Stimulated activated CD4-positive, alpha-beta T cell treated with anti-CD3 and anti-CD28 coated beads, Interleukin-4, amount 100 ng/mL, for 24 hours (primary cell): Measurements from ENCODE around the gene HPCAL1.

Experiments used
- DNase-seq: peaks from one replicate; pipeline ENCODE4 v3.0.0-alpha.2; 2020

Gene HPCAL1

DNA sequence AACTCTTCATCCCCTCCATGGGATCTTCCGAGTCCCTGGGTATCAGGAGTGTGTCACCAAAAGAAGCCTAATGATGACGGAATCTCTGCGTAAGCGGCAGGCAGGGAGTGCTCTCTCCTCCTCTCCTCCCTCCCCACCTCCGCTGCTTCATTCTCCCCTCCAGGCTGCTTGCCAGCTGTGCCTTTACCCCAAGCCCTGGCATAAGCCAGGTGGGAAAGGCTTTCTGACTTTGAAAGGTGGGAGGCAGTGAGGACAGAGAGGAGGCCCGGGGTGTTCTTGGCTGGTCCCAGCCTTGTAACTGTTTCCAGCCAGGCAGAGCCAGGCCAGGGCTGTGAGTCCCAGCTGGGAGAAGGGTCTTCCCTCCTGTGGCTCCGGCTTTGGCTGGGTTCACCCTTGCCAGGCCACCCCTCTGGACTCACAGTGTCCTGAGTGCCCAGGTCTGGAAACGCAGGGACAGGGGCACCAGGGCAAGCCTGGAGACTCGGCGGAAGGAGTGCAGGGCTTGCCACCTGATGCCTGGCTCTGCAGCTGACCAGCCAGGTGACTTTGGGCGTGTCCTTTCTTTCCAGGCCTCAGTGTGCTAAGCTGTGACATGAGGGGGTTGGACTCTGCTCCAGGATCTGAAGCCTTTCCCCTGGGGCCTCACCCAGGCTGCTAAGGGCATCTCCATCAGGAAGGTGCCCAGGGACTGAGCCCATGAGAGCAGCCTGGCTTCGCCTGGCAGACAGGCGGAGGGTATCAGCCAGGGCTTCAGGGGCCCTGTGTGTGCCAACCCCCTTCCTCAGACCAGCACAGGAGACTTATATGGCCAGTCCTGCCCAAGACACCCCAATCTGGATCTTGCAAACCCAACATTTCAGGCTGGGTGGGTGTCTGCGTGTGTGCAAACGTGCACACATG, 32.7 kb upstream of the HPCAL1 start:
- DNase-seq: no peak

DNA sequence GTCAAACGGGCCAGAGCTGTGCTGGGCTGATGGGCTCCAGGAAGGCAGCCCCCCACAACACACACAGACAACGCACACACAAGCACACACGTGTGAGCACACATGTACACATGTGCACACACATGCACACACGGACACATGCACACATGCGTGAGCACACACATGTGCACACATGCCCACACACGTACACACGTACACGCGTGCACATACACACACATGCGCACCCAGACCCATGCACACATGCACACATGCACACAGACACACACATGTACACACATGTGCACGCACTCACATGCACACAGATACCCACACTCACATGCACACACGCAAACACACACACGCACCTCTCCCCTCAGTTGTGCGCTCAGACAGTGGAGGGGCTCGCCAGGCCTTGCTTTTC, 31.2 kb upstream of the HPCAL1 start:
- no peak for DNase-seq

DNA sequence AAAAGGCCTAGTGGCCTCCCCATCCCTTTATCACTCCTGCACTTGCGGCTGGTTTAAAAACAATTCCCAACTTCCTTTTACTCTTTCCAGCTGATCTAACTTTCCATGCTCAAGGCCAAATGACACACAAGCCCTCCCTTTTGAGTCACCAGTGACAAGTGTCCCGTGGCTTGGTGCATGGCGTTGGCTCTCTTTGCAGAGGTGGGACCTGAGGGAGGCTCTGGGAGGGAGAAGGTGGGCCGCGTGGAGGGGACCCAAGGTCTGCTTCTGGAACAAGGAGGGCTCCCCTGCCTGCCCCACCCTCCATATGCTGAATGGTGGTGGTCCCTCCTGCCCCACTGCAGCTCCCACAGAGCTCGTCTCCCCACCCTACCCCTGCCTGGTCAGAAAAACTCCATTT, 30.8 kb upstream of the HPCAL1 start:
- DNase-seq: no peak

DNA sequence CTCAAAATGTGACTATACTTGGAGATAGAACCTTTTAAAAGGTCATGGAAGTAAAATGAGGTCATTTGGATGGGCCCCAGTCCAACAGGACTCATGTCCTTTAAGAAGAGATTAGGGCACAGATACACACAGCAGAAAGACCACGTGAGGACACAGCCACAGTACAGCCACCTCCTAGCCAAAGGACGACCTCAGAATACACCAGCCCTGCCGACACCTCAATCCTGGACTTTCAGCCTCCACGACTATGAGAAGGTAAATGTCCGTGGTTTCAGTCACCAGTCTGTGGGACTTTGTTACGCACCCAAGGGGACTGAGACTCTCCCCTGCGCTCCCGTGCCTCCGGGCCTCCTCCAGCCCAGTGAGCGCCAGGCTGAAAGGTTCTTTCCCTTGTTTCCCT, 30.2 kb upstream of the HPCAL1 start:
- DNase-seq: no peak

DNA sequence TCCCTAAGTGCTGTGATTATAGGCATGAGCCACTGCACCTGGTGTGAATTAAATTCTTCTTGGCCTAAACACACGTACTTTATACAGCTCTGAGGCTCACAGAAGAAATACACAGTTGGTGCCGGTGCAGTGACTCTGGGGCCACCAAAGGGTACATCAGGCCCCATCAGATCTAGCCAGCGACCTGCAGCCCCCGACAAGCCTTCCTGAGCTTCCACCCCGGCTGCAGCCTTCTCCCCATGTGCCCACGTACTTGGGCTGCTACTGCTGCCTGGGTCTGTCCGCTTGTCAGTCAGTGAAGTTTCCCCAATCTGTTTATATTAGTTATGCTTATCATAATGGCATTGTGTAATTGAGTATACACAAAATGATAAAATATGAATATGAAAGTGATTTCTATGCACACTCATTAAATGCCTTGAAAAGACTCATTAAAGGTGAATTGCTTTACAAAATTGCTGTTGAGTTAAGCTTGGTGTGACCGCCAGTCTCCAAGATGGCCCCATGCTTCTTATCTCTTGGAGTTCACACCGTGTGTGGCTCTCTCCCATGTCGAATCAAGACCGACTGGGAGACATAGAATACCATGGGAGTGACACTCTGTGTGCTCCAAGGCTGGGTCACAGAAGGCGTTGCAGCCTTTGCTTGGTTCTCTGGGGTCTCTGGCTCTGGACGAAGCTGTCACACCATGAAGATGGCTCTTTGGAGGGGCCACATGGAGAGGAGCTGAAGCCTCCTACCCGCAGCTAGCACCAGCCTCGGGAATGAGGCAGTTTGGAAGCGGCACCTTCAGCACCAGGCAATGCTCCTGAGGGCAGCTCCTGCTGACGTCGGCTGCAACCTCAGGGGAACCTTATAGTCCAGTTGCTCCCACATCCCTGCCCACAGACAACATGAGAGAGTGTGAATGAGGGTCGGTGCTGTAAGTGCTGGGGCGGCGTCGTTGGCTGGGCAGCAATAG, 29.2 kb upstream of the HPCAL1 start:
- DNase-seq: no peak

DNA sequence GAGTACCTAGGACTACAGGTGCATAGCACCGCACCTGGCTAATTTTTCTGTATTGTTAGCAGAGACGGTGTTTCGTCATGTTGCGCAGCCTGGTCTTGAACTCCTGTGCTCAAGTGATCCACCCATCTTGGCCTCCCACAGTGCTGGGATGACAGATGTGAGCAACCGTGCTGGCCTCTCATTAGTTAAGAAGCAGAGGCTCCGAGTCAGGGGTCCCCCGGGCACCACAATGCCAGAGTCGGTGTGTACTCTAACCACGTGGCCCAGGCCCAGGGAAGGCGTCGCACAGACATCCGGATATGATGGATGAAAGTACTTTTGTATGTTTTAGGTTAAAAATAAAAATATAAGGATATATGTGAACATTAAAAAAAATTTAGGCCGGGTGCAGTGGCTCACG, 28.3 kb upstream of the HPCAL1 start:
- no peak for DNase-seq

DNA sequence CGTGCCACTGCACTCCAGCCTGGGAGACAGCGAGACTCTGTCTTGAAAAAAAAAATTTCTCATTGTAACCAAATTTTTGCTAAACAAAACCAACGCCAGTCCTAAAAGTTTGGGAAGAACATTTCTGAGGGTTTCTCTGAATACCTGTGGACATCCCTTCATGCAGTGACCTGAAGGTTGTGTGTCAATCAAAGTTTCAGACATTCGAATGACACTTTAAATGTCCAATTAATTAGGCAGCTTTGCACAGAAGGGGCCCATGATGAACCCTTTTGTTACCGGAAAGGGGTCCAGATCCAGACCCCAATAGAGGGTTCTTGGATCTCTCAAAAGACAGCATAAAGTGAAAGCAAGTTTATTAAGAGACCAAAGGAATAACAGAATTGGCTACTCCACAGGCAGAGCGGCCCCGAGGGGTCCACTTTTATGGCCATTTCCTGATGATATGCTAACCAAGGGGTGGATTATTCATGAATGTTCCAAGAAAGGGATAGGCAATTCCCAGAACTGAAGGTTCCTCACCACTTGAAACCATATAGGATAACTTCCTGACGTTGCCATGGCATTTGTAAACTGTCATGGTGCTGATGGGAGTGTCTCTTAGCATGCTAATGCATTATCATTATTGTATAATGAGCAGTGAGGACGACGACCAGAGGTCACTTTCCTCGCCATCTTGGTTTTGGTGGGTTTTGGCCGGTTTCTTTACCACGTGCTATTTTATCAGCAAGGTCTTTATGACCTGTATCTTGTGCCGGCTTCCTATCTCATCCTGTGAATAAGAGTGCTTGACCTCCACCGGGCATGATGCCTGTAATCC, 27.5 kb upstream of the HPCAL1 start:
- DNase-seq: no peak

DNA sequence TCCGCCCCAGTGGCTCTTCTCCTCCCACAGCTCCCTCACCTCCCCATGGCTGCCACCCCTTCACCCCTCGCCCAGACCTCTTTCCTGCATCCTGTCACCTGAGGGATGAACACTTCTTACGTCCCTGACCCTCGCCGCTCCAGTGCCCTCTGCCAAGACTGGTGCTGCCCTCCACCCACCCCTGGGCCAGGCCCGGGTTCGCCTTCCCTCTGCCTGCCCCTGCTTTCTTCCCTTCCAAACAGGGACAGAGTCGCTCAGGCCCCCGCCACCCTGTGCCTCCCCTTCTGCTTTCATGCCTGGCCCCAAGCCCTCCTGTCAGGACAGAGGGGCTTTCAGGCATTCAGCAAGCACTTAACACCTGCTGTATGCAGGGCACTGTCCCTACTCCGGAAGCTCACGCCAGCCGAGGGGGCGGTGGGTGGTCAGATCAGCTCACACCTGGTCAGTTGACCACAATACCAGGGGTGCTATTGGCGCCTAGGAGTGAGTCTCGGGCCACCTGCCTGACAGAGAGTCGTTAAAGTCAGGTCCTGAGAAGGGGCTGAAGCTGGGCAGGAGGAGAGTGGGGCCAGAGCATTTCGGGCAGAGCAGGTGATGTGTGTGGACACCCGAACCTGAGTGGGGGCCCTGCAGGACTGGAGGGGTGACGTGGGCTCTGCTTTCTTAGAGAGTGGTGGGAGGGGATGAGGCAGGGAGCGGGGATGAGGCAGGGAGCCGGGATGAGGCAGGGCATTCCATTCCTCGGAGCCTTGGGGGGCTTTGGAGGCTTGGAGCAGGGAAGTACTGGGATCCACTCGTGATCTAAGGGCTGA, 26.0 kb upstream of the HPCAL1 start:
- DNase-seq: no peak

DNA sequence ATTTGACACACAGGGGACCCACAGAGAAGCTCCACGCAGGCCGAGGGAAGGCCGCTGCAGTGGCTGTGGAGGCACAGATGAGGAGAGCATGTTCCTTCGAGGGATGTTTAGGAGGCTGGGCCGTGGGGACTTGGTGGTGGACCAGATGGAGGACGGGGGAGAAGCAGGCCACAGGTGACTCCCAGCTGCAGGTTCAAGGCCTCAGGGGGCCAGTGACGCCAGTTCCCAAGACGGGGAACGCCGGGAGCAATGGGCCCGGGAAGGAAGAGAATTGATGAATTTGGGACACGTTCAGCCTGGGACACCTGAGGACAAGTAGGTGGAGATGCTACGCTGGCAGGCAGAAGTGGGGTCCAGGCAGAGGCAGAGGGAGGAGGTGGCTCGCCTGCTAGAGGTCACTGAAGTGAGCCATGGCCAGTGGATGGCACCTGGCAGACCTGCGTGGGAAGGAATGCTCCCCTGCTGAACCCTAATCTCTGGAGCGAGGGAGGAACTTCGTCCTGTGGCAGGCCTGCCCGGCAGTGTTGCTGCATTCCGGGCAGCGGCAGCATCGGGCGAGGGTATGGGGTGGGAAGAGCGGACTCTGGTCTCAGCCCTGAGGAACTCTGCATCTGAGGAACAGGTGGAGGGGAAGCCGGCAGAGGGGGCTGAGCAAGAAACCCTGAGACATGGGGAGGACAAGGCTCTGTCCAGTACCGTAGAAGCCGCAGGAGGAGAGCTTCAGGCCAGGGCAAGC, 25.2 kb upstream of the HPCAL1 start:
- no peak for DNase-seq

DNA sequence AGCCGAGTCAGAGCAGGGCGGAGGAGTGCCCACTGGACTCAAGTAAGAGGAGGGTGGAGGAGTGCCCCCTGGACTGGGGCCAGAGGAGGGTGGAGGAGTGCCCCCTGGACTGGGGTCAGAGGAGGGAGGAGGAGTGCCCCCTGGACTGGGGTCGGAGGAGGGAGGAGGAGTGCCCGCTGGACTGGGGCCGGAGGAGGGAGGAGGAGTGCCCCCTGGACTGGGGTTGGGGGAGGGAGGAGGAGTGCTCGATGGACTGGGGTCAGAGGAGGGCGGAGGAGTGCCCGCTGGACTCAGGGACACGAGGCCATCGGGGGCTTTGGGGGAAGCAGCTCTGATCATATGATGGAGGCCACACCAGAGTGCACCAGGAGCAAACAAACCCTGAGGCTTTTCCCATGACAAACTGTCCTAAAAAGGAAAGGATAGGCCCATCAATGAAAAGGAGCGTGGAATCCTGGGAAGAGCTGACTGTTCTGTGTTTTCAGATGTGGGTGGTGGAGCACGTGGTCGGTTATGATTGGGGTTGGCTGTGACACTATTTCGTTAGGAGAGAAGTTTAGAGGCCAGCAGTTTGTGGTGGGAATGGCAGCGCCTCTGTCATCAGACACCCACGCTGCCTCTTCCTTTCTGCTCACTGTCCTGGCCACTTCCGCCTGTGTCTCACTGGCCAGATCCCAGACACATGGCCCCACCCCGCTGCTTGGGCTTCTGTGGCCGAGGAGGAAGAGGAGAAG, 24.5 kb upstream of the HPCAL1 start:
- DNase-seq: peak; percentile 35

DNA sequence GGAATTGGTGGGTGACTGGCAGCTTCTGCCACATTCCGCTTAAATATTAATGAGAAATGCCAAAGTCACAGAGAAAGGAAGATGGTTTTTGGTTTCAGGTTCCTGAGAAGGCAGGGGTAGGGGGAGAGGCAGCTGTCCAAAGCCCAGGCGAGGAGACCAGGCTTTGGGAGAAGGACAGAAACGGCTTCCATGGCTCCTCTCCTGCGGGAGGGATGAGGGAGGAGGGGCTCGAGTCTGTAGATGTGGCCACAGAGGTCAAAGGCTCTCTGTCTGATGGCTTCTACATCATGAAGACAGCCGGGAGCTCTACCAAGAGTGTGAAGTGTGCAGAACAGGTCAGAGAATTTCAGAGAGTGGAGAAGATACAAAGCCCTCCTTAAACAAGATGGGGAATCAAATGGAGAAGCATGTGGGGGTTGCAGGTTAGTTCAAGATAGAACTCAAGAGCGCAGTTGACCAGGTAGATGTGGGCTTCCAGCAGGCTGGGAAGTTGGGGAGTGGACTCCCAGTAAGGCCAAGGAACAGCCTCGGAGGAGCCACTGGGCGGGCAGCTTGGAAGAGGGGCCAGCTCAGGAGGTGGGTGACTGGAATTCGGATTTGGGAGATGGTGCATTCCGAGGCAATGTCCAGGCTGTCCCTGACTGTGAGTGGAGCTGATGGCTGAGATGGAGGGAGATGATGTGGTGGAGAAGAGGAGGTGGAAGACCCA, 23.8 kb upstream of the HPCAL1 start:
- no peak for DNase-seq

DNA sequence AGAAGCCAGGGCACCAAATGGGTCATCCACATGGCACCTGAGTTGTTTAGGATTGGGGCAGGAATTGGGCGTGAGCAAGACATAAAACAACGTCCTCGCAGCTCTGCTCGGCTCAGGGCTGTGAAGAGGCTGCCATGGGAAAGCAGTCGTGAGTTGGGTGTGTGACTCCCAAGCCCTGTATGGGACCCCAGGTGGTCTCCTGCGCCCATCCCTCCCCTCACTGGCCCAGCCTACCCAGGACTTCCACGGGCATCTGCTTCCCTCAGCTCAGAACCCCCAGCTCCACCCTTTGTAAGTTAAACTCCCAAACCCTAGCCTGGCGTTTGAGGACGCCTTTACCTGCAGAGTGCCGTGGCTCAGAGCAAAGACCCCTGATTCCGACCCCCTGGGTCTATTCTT, 23.2 kb upstream of the HPCAL1 start:
- DNase-seq: no peak

DNA sequence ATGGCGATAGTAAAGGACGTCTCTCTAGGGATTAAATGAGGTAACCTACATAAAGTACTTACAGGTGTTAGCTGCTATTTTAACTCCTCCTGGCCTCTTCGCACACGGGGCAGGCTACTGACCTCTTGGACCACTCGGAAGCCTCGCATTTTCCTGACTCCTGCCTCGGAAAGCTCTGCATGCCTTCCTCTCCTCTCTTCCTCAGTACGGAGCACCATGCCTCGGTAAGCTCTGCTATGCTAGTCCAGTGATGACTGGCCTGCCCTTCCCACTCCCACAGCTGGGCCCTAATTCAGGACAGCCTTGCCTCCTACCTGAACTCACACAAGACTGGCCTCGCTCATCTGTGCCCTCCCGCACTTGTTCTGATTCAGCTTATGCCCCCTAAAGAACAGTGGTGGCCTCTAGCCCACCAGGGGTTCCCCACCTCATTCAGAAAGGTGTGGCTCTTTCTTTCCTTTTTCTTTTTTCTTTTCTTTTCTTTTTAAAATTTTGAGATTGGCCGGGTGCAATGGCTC, 22.7 kb upstream of the HPCAL1 start:
- DNase-seq: no peak

DNA sequence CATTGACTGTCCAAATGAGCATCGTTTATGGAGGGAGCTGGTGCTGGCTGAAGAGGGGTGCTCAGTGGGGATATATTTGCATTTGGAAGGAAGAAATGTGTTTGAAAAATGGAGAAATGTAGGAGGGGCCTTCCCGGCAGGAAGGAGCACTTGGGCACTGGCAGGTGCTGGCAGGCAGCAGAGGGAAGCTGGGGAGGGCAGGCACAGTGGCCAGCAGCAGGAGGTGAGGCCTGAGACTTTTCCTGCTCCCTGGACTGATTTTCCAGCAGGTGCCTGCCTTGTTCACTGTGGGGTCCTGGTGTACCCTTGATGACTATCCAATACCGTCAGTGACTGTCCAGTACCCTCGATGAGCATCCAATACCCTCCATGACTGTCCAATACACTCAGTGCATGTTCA, 20.8 kb upstream of the HPCAL1 start:
- DNase-seq: no peak

DNA sequence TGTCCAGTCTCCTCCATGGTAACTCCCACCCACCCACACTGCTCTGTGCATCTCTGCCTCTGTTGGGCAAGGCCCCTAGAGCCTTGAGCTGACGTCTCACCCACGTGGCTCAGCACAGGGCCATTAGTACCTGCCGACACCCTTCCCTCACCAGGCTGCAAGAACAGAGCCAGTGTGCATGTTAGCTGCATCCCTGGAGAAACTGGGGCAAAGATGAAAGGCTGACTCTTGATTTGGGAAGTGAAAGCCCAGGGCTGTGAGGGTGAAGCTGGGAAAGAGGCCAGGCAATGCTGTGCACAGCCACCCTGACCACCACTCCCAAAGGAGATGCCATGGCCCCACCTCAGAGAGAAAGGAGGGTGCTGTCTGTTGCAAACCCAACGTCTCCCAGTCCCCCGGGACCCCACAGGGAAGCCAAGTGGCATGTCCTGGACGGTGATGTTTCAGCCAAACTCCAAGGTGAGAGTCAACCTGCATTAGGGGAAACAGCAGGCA, 20.0 kb upstream of the HPCAL1 start:
- no peak for DNase-seq

DNA sequence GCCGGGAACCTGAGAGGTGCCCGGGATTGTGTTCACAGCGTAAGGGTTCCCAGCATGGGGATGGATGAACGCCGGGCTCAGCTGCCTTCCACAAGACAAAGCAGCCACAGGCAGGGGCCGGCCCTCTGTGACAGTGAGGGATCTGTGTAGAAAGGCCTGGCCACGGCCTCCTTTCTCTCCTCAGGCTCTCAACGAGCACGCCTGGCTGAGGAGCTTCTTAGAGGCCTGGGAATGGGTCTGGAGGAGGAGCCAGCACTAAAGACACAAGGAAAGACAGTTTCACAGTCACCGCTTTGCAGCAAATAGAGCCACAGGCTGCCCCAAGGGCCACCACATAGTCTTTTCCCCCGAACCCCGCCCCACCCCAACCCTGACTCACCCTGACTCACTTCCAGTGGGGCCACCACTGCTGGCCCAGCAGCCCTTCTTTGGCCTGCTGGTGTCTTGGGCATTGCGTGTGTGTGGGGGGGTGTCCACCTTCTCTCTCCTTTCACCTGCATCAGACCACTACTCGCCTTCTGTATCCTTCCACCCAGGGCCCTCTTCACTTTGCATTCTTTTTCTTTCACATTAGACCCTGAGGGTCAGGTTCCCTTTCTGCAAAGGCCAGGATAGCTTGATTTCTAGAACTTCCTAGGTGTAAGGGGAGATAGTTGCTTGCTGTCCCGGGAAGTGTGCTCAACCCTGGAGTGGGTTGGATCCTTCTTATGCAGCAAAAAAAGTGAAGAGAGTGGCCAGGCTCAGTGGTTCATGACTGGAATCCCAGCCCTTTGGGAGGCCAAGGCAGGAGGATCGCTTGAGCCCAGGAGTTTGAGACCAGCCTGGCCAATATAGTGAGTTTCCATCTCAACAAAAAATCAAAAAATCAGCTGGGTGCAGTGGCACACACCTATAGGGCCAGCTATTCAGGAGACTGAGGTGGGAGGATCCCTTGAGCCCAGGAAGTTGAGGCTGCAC, 19.3 kb upstream of the HPCAL1 start:
- no peak for DNase-seq

DNA sequence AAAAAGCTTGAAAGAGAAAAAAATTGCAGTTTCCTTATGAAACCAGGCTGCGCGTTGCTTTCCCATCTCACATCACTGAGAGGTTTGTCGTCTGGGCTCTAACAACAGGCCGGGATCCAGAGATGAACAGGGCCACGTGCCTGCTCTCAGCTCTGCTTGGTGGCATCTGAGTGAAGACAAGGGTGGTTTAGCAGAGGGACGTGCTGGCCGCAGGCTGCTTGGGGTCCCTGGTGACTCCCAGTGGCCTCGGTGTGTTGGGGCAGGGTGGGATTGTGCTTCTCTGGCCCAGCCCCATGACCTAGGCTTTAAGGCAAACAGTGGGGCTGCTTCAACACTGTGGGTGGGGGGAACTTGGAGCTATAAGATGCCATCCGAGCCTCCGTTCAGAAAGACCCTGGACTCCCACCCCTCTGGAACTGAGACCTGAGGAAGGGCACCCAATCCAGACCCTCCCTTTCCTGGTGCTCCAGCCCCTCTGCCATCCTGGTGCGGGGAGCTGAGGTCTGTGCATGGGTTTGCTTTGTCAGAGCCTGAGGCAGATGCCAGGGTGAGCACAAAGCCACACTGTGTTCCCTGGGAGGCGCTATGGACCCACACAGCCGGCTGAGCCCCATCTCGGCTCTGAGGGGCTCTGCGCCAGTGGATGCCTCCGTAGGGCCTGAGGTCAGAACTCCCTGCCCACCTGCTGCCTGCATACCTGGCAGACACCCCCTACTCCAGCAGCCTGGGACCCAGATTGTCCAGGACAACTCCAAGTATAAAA, 18.4 kb upstream of the HPCAL1 start:
- no peak for DNase-seq

DNA sequence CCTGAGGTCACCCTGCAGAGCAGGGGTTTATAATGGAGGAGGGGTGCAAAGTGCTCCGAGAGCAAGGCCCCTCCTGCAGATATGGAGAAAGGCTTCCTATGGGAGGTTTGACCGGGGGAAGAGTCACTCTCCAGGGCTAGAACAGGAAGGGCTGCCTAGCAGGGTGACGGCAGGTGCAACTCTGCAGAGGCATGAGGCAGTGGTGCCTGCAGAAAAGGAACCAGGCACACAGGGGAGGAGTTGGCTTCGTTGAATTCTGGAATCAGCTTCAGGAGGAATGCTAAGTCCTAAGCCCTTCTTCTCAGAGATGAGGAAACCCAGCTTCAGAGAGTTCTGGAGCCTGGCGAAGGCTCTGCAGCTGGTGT, 17.5 kb upstream of the HPCAL1 start:
- no peak for DNase-seq
